A549 (cell line): ENCODE data around the gene CACNA1C.

Experiments
- CHD2 ChIP-seq: fragments of 150-350 bp; IDR thresholded peaks from 2 replicates; pipeline ENCODE4 v1.6.1; 2014; ENCODE audit warnings: low read length; ENCODE audit not compliant: partially characterized antibody
- CTCF ChIP-seq: fragments of >200 bp; sonication (Bioruptor Twin); formaldehyde crosslinking; IDR thresholded peaks from 3 replicates; pipeline ENCODE4 v1.5.1; 2016
- EP300 ChIP-seq, 2 experiments: fragments of >200 bp; sonication (Bioruptor Twin); formaldehyde crosslinking; IDR thresholded peaks; 2 replicates in 1 of 2; 3 replicates in 1 of 2; pipeline ENCODE4 v1.6.1; 2016 to 2017
- NPAS2 ChIP-seq: fragments of 250-450 bp; sonication (Bioruptor Pico); IDR thresholded peaks from 2 replicates; pipeline ENCODE4 v1.8.0; 2022; ENCODE audit warnings: mild to moderate bottlenecking, moderate library complexity, borderline replicate concordance
- POLR2A ChIP-seq: IDR thresholded peaks from 2 replicates; pipeline ENCODE4 v1.6.1; 2012; ENCODE audit warnings: mild to moderate bottlenecking, low read length
- RAD21 ChIP-seq, 2 experiments: fragments of >200 bp in 1 of 2; sonication (Bioruptor Twin) in 1 of 2; formaldehyde crosslinking in 1 of 2; IDR thresholded peaks in 1 of 2; conservative IDR thresholded peaks in 1 of 2; 2 replicates in 1 of 2; 3 replicates in 1 of 2; pipeline ENCODE4 v1.6.1; 2012 to 2018; ENCODE audit warnings: inconsistent platforms in 1 of 2
- RFX5 ChIP-seq: fragments of 450-650 bp; IDR thresholded peaks from 2 replicates; pipeline ENCODE4 v1.7.1; 2014; ENCODE audit warnings: antibody characterized with exemption, mild to moderate bottlenecking, moderate library complexity
- RNF2 ChIP-seq: fragments of 200-600 bp; sonication (generic); IDR thresholded peaks from 2 replicates; pipeline ENCODE4 v1.6.1; 2016; ENCODE audit warnings: low read depth, mild to moderate bottlenecking, antibody characterized with exemption, moderate library complexity, borderline replicate concordance
- SREBF2 ChIP-seq: fragments of 450-650 bp; IDR thresholded peaks from 2 replicates; pipeline ENCODE4 v1.6.1; 2014; ENCODE audit warnings: mild to moderate bottlenecking, moderate library complexity
- TF ChIP-seq, protein P1 (sequence below): IDR thresholded peaks from 2 replicates; pipeline ENCODE4 v1.6.1; 2012; ENCODE audit warnings: low read depth, borderline replicate concordance
- TF ChIP-seq, protein P2 (sequence below): fragments of 450-650 bp; IDR thresholded peaks from 2 replicates; pipeline ENCODE4 v1.6.1; 2014; ENCODE audit warnings: antibody characterized with exemption
- TF ChIP-seq, protein P3 (sequence below): IDR thresholded peaks from 2 replicates; pipeline ENCODE4 v1.6.1; 2012
- TF ChIP-seq, protein P4 (sequence below): fragments of 250-450 bp; sonication (Bioruptor Pico); IDR thresholded peaks from 2 replicates; pipeline ENCODE4 v1.5.0; 2021; ENCODE audit warnings: mild to moderate bottlenecking, moderate library complexity, borderline replicate concordance

GRCh38 chr12:2240390-2240789 is 187.6 kb downstream of the CACNA1C start:
- TF ChIP-seq, protein P1, sequence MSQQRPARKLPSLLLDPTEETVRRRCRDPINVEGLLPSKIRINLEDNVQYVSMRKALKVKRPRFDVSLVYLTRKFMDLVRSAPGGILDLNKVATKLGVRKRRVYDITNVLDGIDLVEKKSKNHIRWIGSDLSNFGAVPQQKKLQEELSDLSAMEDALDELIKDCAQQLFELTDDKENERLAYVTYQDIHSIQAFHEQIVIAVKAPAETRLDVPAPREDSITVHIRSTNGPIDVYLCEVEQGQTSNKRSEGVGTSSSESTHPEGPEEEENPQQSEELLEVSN: no peak
- TF ChIP-seq POLR2A (no peak), CHD2 (no peak), SREBF2 (no peak), CTCF (no peak), RAD21 (conservative IDR thresholded peaks at IDR 0.05 in 1 of 2, IDR thresholded peaks at IDR 0.05 in 1 of 2) (no peak), RFX5 (no peak), RNF2 (no peak), NPAS2 (CRISPR knock-in tag) (no peak), EP300 (IDR thresholded peaks at IDR 0.05) (no peak)
- TF ChIP-seq, protein P2, sequence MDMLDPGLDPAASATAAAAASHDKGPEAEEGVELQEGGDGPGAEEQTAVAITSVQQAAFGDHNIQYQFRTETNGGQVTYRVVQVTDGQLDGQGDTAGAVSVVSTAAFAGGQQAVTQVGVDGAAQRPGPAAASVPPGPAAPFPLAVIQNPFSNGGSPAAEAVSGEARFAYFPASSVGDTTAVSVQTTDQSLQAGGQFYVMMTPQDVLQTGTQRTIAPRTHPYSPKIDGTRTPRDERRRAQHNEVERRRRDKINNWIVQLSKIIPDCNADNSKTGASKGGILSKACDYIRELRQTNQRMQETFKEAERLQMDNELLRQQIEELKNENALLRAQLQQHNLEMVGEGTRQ: no peak
- TF ChIP-seq, protein P3, sequence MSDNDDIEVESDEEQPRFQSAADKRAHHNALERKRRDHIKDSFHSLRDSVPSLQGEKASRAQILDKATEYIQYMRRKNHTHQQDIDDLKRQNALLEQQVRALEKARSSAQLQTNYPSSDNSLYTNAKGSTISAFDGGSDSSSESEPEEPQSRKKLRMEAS: no peak
- TF ChIP-seq, protein P4, sequence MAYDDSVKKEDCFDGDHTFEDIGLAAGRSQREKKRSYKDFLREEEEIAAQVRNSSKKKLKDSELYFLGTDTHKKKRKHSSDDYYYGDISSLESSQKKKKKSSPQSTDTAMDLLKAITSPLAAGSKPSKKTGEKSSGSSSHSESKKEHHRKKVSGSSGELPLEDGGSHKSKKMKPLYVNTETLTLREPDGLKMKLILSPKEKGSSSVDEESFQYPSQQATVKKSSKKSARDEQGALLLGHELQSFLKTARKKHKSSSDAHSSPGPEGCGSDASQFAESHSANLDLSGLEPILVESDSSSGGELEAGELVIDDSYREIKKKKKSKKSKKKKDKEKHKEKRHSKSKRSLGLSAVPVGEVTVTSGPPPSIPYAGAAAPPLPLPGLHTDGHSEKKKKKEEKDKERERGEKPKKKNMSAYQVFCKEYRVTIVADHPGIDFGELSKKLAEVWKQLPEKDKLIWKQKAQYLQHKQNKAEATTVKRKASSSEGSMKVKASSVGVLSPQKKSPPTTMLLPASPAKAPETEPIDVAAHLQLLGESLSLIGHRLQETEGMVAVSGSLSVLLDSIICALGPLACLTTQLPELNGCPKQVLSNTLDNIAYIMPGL (CRISPR knock-in tag): no peak
